ENCODE results near the gene PGLYRP2.

- no peak for TF ChIP-seq EZH2 (IDR thresholded peaks at IDR 0.05; ENCODE audit: insufficient read depth, poor library complexity, severe bottlenecking)
- no peak for TF ChIP-seq EZH2phosphoT487 (IDR thresholded peaks at IDR 0.05; ENCODE audit: insufficient read depth, low read depth)
Measured at GRCh38 chr19:15524781-15525180, 45.5 kb upstream of the PGLYRP2 start.
